Stimulated activated CD4-positive, alpha-beta T cell treated with anti-CD3 and anti-CD28 coated beads, TNF-alpha, amount 100 ng/mL, for 48 hours (primary cell): ENCODE data around the gene KIRREL1.

Experiments used
- DNase-seq, 3 donors: peaks; one replicate each; pipeline ENCODE4 v3.0.0-alpha.2; 2020; ENCODE audit warnings: low read depth in 3 of 3

The KIRREL1 gene

GRCh38 chr1:158035014-158035413 lies 41.6 kb downstream of the KIRREL1 start:
- no peak for DNase-seq

GRCh38 chr1:158035976-158036583 lies 42.6 kb downstream of the KIRREL1 start:
- peak in 1 of 3 donors; percentile 6 for DNase-seq

GRCh38 chr1:158037008-158037865 lies 43.8 kb downstream of the KIRREL1 start:
- DNase-seq: no peak

- DNase-seq: no peak
Observed at GRCh38 chr1:158037866-158038359, 44.5 kb downstream of the KIRREL1 start.

GRCh38 chr1:158038793-158039192 lies 45.3 kb downstream of the KIRREL1 start:
- no peak for DNase-seq

GRCh38 chr1:158039380-158039779 lies 45.9 kb downstream of the KIRREL1 start:
- DNase-seq: no peak

GRCh38 chr1:158040323-158040722 lies 46.9 kb downstream of the KIRREL1 start:
- DNase-seq: no peak

GRCh38 chr1:158043232-158043631 lies 49.8 kb downstream of the KIRREL1 start:
- no peak for DNase-seq

GRCh38 chr1:158045639-158046038 lies 52.2 kb downstream of the KIRREL1 start:
- DNase-seq: no peak

- no peak for DNase-seq
Observed at GRCh38 chr1:158046715-158047510, 53.5 kb downstream of the KIRREL1 start.

- no peak for DNase-seq
Observed at GRCh38 chr1:158048371-158049067, 55.1 kb downstream of the KIRREL1 start.

GRCh38 chr1:158049853-158050252 lies 56.4 kb downstream of the KIRREL1 start:
- no peak for DNase-seq

- DNase-seq: no peak
Observed at GRCh38 chr1:158053276-158053675, 59.8 kb downstream of the KIRREL1 start.

- DNase-seq: no peak
Observed at GRCh38 chr1:158054721-158055120, 61.3 kb downstream of the KIRREL1 start.

GRCh38 chr1:158055854-158056253 lies 62.4 kb downstream of the KIRREL1 start:
- no peak for DNase-seq

GRCh38 chr1:158056498-158056897 lies 63.1 kb downstream of the KIRREL1 start:
- no peak for DNase-seq

GRCh38 chr1:158058237-158058985 lies 65.0 kb downstream of the KIRREL1 start:
- DNase-seq: no peak

- DNase-seq: no peak
Observed at GRCh38 chr1:158059984-158060383, 66.5 kb downstream of the KIRREL1 start.

- no peak for DNase-seq
Observed at GRCh38 chr1:158062174-158062573, 68.7 kb downstream of the KIRREL1 start.

GRCh38 chr1:158067662-158068061 lies 74.2 kb downstream of the KIRREL1 start:
- no peak for DNase-seq

- no peak for DNase-seq
Observed at GRCh38 chr1:158068918-158069317, 75.5 kb downstream of the KIRREL1 start.
